ENCODE measurements around the gene CREG2.

GRCh38 chr2:101371636-101372035, 15.7 kb downstream of the CREG2 start:
- TF ChIP-seq CTCF (IDR thresholded peaks at IDR 0.05), result no peak
- TF ChIP-seq POLR2AphosphoS5 (IDR thresholded peaks at IDR 0.05), result no peak

All from transverse colon (tissue), 4 donors.